ENCODE measurements around the gene PAM. TPM values are rescaled to one million over a fixed set of nuclear protein-coding genes. Genes with fewer than 3 reads are reported as not detected.

Gene PAM
- total RNA-seq, 1 donor from 2014 or later, result 227 TPM

- no peak for DNase-seq
- TF ChIP-seq, protein P1, sequence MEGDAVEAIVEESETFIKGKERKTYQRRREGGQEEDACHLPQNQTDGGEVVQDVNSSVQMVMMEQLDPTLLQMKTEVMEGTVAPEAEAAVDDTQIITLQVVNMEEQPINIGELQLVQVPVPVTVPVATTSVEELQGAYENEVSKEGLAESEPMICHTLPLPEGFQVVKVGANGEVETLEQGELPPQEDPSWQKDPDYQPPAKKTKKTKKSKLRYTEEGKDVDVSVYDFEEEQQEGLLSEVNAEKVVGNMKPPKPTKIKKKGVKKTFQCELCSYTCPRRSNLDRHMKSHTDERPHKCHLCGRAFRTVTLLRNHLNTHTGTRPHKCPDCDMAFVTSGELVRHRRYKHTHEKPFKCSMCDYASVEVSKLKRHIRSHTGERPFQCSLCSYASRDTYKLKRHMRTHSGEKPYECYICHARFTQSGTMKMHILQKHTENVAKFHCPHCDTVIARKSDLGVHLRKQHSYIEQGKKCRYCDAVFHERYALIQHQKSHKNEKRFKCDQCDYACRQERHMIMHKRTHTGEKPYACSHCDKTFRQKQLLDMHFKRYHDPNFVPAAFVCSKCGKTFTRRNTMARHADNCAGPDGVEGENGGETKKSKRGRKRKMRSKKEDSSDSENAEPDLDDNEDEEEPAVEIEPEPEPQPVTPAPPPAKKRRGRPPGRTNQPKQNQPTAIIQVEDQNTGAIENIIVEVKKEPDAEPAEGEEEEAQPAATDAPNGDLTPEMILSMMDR (IDR thresholded peaks at IDR 0.05), result no peak
- Histone ChIP-seq H3K9me3 (no peaks in the 10 kb centered on the region), H3K4me3 (no peak overlapping the region), H3K27me3 (no peaks in the 10 kb centered on the region), H3K4me1 (no peaks in the 10 kb centered on the region), H3K36me3 (no peaks in the 10 kb centered on the region), H3K27ac (no peak overlapping the region)
- ATAC-seq, result no peak
- intact Hi-C loops (cut with DNase I), result no loop called here
Observed at GRCh38 chr5:102731693-102732092, 23.4 kb upstream of the PAM start.

GRCh38 chr5:102733534-102733933 lies 21.6 kb upstream of the PAM start:
- Histone ChIP-seq H3K4me3 (no peak overlapping the region), H3K9me3 (no peaks in the 10 kb centered on the region), H3K27ac (no peak overlapping the region), H3K4me1 (no peaks in the 10 kb centered on the region), H3K36me3 (no peaks in the 10 kb centered on the region), H3K27me3 (no peaks in the 10 kb centered on the region)
- TF ChIP-seq, protein P1 (IDR thresholded peaks at IDR 0.05), result no peak
- intact Hi-C loops (cut with DNase I), result no loop called here
- DNase-seq (no peak), ATAC-seq (no peak)

DNA sequence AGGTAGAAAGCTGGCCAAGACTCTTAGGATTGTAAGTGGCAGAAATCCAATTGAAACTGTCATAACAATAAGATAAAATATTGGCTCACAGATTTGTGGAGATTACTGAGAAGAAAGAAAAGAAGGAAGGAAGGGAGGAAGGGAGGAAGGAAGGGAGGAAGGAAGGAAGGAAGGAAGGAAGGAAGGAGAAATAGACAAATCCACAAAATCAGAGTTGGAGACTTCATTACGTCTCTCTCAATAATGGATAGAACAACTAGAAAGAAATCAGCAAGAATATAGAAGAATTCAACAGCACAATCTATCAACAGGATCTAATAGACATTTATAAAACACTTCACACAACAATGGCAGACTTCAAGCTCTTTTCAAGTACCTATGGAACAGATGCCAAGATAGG lies 17.9 kb upstream of the PAM start:
- ATAC-seq, result no peak
- intact Hi-C loops (cut with DNase I), result no loop called here

DNA sequence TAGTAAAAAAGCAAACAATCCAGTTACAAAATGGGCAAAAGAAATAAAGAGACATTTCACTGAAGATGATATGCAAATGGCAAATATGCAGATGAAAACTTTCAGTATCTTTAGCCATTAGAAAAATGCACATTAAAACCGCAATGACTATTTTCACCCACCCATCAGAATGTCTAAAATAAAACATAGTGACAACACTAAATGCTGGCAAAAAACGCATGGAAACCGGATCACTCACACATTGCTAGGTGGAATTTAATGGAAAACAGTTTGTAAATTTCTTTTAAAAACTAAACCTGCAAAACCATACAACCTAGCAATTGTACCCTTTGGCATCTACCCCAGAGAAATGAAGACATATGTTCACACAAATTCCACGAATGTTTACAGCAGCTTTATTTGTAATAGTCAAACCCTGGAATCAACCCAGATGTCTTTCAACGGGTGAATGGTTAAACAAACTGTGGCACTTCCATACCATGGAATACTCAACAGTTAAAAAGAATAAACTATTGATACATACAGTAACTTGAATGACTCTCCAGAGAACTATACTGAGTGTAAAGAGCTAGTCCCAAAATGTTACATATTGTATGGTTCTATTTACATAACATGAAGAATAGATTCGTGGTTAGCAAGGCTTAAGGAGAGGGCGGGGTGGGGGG lies 17.2 kb upstream of the PAM start:
- no peak overlapping the region for H3K27ac ChIP-seq
- no peaks in the 10 kb centered on the region for H3K36me3 ChIP-seq
- H3K27me3 ChIP-seq, result no peaks in the 10 kb centered on the region
- TF ChIP-seq, protein P1 (IDR thresholded peaks at IDR 0.05), result no peak
- H3K9me3 ChIP-seq, result no peaks in the 10 kb centered on the region
- DNase-seq (no peak), ATAC-seq (no peak)
- intact Hi-C loops (cut with DNase I), result no loop called here
- no peaks in the 10 kb centered on the region for H3K4me1 ChIP-seq
- H3K4me3 ChIP-seq, result no peak overlapping the region

More for the DNA sequence above, 17.9 kb upstream of the PAM start:
- Histone ChIP-seq H3K27ac (no peak overlapping the region), H3K36me3 (no peaks in the 10 kb centered on the region), H3K4me1 (no peaks in the 10 kb centered on the region), H3K9me3 (no peaks in the 10 kb centered on the region), H3K4me3 (no peak overlapping the region), H3K27me3 (no peaks in the 10 kb centered on the region)
- TF ChIP-seq, protein P1 (IDR thresholded peaks at IDR 0.05), result no peak
- no peak for DNase-seq

DNA sequence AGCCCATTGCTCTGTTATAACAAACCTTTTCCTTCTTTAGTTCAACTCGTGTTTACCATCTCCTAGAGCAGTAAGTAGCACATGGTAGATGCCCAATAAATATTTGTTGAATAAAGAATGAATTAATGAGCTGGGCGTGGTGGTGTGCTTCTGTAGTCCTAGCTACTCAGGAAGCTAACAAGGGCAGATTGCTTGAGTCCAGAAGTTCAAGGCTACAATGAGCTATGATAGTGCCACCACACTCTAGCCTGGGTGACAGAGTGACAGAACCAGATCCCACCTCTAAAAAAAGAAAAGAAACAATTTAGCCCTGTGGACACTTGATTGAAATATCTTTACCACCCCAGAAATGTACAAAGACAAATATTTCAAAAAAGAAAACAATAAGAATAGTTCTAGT lies 14.6 kb upstream of the PAM start:
- intact Hi-C loops (cut with DNase I), result no loop called here
- ATAC-seq, result no peak
- Histone ChIP-seq H3K36me3 (no peaks in the 10 kb centered on the region), H3K4me3 (no peak overlapping the region), H3K27me3 (no peaks in the 10 kb centered on the region), H3K4me1 (no peaks in the 10 kb centered on the region), H3K9me3 (no peaks in the 10 kb centered on the region), H3K27ac (no peak overlapping the region)
- TF ChIP-seq, protein P1 (IDR thresholded peaks at IDR 0.05), result no peak
- DNase-seq, result no peak

- ATAC-seq (no peak), DNase-seq (no peak)
- intact Hi-C loops (cut with DNase I), result no loop called here
- TF ChIP-seq, protein P1 (IDR thresholded peaks at IDR 0.05), result no peak
- no peak overlapping the region for H3K27ac ChIP-seq
- H3K4me3 ChIP-seq, result no peak overlapping the region
- no peaks in the 10 kb centered on the region for H3K27me3 ChIP-seq
- no peaks in the 10 kb centered on the region for H3K9me3 ChIP-seq
- H3K36me3 ChIP-seq, result no peaks in the 10 kb centered on the region
- no peaks in the 10 kb centered on the region for H3K4me1 ChIP-seq
Observed at GRCh38 chr5:102742215-102742614, 12.9 kb upstream of the PAM start.

Data from upper lobe of right lung (tissue), 1 donor.